Bronchus fibroblast of lung (primary cell): ENCODE data around the gene EEF1A1. TPM values are rescaled to one million over a fixed set of nuclear protein-coding genes. Genes with fewer than 3 reads are reported as not detected.

Source experiments
- total RNA-seq: library from RNA; depleted of rRNA; stranded (reverse); fragments of >200 nt; gene quantifications from 2 replicates; pipeline ENCODE4 v1.2.3, GENCODE V29; 2015

Gene EEF1A1
- 11,958 and 12,572 TPM in 2 replicates for total RNA-seq

GRCh38 chr6:73520688-73521350, at the start of gene EEF1A1:
Gene EEF1A1, minus strand, starts transcription at chr6:73521032. Its CDS starts 1,006 bp downstream, at chr6:73520026.

Other genes starting within 250 kb of the EEF1A1 start
- not detected in 2 replicates for gene DPPA5, start 166.8 kb downstream of the EEF1A1 start, total RNA-seq
- not detected in 2 replicates for gene KHDC3L, start 158.4 kb downstream of the EEF1A1 start, total RNA-seq
- not detected in 2 replicates for gene OOEP, start 151.1 kb downstream of the EEF1A1 start, total RNA-seq
- gene DDX43, start 126.2 kb downstream of the EEF1A1 start, total RNA-seq = 0.15 and 0.84 TPM in 2 replicates
- 5.5 and 8.2 TPM in 2 replicates for gene CGAS, start 68.7 kb downstream of the EEF1A1 start, total RNA-seq
- gene MTO1, start 59.3 kb downstream of the EEF1A1 start, total RNA-seq = 23.5 and 24.7 TPM in 2 replicates
- 16.6 and 18.7 TPM in 2 replicates for gene SLC17A5, start 133.0 kb upstream of the EEF1A1 start, total RNA-seq
- 27.9 and 33.6 TPM in 2 replicates for gene CD109, start 175.2 kb upstream of the EEF1A1 start, total RNA-seq